HEK293T (cell line): Measurements from ENCODE around the gene LRGUK.

Experiments
- CTCF ChIA-PET: fragments of 350-600 bp; formaldehyde crosslinking; extraction: SDS; loops from one replicate; lab custom pipeline; 2021; ENCODE audit warnings: antibody characterized with exemption, inconsistent platforms; lab: Yijun Ruan, JAX
- POLR2A ChIA-PET: fragments of 350-600 bp; formaldehyde crosslinking; extraction: SDS; loops from one replicate; lab custom pipeline; 2020; ENCODE audit warnings: antibody characterized with exemption, inconsistent platforms; lab: Yijun Ruan, JAX
- DNase-seq: peaks from one replicate; pipeline ENCODE4 v3.0.0; 2012; ENCODE audit warnings: mixed read lengths; ENCODE audit errors: extremely low spot score
- ARNT ChIP-seq: fragments of 450-650 bp; IDR thresholded peaks from 2 replicates; pipeline ENCODE4 v1.6.1; 2017; ENCODE audit warnings: mild to moderate bottlenecking
- BHLHE40 ChIP-seq: fragments of 450-650 bp; IDR thresholded peaks from 2 replicates; pipeline ENCODE4 v1.6.1; 2016; ENCODE audit warnings: mild to moderate bottlenecking, moderate library complexity, borderline replicate concordance
- CTBP1 ChIP-seq: fragments of 450-650 bp; IDR thresholded peaks from 2 replicates; pipeline ENCODE4 v1.6.1; 2016; ENCODE audit warnings: borderline replicate concordance
- ELF4 ChIP-seq: fragments of 450-650 bp; IDR thresholded peaks from 2 replicates; pipeline ENCODE4 v1.6.1; 2017; ENCODE audit warnings: antibody characterized with exemption
- FOXA1 ChIP-seq: fragments of 450-650 bp; IDR thresholded peaks from 2 replicates; pipeline ENCODE4 v1.6.1; 2016; ENCODE audit warnings: mild to moderate bottlenecking
- FOXK2 ChIP-seq: fragments of 450-650 bp; IDR thresholded peaks from 2 replicates; pipeline ENCODE4 v1.6.1; 2016; ENCODE audit warnings: mild to moderate bottlenecking
- FOXM1 ChIP-seq: fragments of 450-650 bp; IDR thresholded peaks from 2 replicates; pipeline ENCODE4 v1.6.1; 2017; ENCODE audit warnings: mild to moderate bottlenecking, borderline replicate concordance
- HDGF ChIP-seq: fragments of 450-650 bp; IDR thresholded peaks from 2 replicates; pipeline ENCODE4 v1.6.1; 2017; ENCODE audit warnings: antibody characterized with exemption, borderline replicate concordance
- L3MBTL2 ChIP-seq: fragments of 450-650 bp; conservative IDR thresholded peaks from 2 replicates; pipeline ENCODE4 v1.6.1; 2016; ENCODE audit warnings: mild to moderate bottlenecking
- LEF1 ChIP-seq: fragments of 450-650 bp; IDR thresholded peaks from 2 replicates; pipeline ENCODE4 v1.6.1; 2017; ENCODE audit warnings: mild to moderate bottlenecking, borderline replicate concordance
- NFRKB ChIP-seq: fragments of 450-650 bp; IDR thresholded peaks from 2 replicates; pipeline ENCODE4 v1.6.1; 2016; ENCODE audit warnings: mild to moderate bottlenecking, moderate library complexity
- PKNOX1 ChIP-seq: fragments of 450-650 bp; IDR thresholded peaks from 2 replicates; pipeline ENCODE4 v1.6.1; 2016
- SP1 ChIP-seq: fragments of 450-650 bp; IDR thresholded peaks from 2 replicates; pipeline ENCODE4 v1.6.1; 2017
- SUZ12 ChIP-seq: fragments of 450-650 bp; IDR thresholded peaks from 2 replicates; pipeline ENCODE4 v1.6.1; 2016; ENCODE audit warnings: mild to moderate bottlenecking
- TARDBP ChIP-seq: fragments of 450-650 bp; IDR thresholded peaks from 2 replicates; pipeline ENCODE4 v1.6.1; 2016
- ZNF384 ChIP-seq: fragments of 450-650 bp; IDR thresholded peaks from 2 replicates; pipeline ENCODE4 v1.6.1; 2016

The LRGUK gene

GRCh38 chr7:134085311-134085710 lies 41.8 kb upstream of the LRGUK start:
- POLR2A ChIA-PET, result no interaction called here
- CTCF ChIA-PET, result no interaction called here
- TF ChIP-seq ELF4 (no peak), PKNOX1 (no peak), TARDBP (no peak), SUZ12 (no peak), SP1 (no peak), ZNF384 (no peak), FOXA1 (no peak), HDGF (no peak), CTBP1 (no peak), ARNT (no peak), NFRKB (no peak), FOXM1 (no peak), FOXK2 (no peak), L3MBTL2 (no peak), BHLHE40 (no peak), LEF1 (no peak)
- DNase-seq, result no peak

GRCh38 chr7:134086998-134087735 lies 40.0 kb upstream of the LRGUK start:
- ChIA-PET POLR2A (no interaction called here), CTCF (no interaction called here)
- no peak for DNase-seq
- TF ChIP-seq PKNOX1, result no peak
- no peak for TF ChIP-seq BHLHE40
- TF ChIP-seq ZNF384, result no peak
- TF ChIP-seq HDGF, result no peak
- TF ChIP-seq FOXM1, result no peak
- TF ChIP-seq ARNT, result no peak

GRCh38 chr7:134088199-134088598 lies 38.9 kb upstream of the LRGUK start:
- ChIA-PET POLR2A (no interaction called here), CTCF (no interaction called here)
- DNase-seq, result no peak
- TF ChIP-seq ARNT (no peak), ELF4 (no peak), FOXK2 (no peak), SP1 (no peak), FOXA1 (no peak), CTBP1 (no peak), L3MBTL2 (no peak), BHLHE40 (no peak), NFRKB (no peak), FOXM1 (no peak), SUZ12 (no peak)

- ChIA-PET POLR2A (no interaction called here), CTCF (no interaction called here)
- DNase-seq, result no peak
- TF ChIP-seq BHLHE40, result no peak
- TF ChIP-seq SP1, result no peak
- no peak for TF ChIP-seq L3MBTL2
- no peak for TF ChIP-seq FOXA1
- TF ChIP-seq FOXM1, result no peak
- no peak for TF ChIP-seq PKNOX1
- TF ChIP-seq ZNF384, result no peak
- TF ChIP-seq CTBP1, result no peak
- no peak for TF ChIP-seq HDGF
- TF ChIP-seq ELF4, result no peak
- no peak for TF ChIP-seq NFRKB
- no peak for TF ChIP-seq ARNT
- TF ChIP-seq FOXK2, result no peak
- TF ChIP-seq LEF1, result no peak
- TF ChIP-seq TARDBP, result no peak
These were observed 37.7 kb upstream of the LRGUK start for GRCh38 chr7:134089446-134089845.

GRCh38 chr7:134098072-134098471 lies 29.1 kb upstream of the LRGUK start:
- no peak for TF ChIP-seq ELF4
- TF ChIP-seq ARNT, result no peak
- no peak for TF ChIP-seq LEF1
- TF ChIP-seq BHLHE40, result no peak
- no peak for TF ChIP-seq HDGF
- no peak for TF ChIP-seq ZNF384
- TF ChIP-seq FOXK2, result no peak
- TF ChIP-seq FOXA1, result no peak
- no peak for TF ChIP-seq L3MBTL2
- no peak for TF ChIP-seq FOXM1
- TF ChIP-seq PKNOX1, result no peak
- TF ChIP-seq CTBP1, result no peak
- TF ChIP-seq SUZ12, result no peak
- no peak for TF ChIP-seq SP1
- no peak for TF ChIP-seq NFRKB
- no peak for TF ChIP-seq TARDBP
- ChIA-PET CTCF (no interaction called here), POLR2A (no interaction called here)
- DNase-seq, result no peak
